Measurements from ENCODE around the gene NBPF9.
"Not testable (repeated sequence)": the region's sequence is repeated elsewhere in the genome, so short reads cannot be mapped to it uniquely, and the experiment has no call there.

Gene NBPF9

DNA sequence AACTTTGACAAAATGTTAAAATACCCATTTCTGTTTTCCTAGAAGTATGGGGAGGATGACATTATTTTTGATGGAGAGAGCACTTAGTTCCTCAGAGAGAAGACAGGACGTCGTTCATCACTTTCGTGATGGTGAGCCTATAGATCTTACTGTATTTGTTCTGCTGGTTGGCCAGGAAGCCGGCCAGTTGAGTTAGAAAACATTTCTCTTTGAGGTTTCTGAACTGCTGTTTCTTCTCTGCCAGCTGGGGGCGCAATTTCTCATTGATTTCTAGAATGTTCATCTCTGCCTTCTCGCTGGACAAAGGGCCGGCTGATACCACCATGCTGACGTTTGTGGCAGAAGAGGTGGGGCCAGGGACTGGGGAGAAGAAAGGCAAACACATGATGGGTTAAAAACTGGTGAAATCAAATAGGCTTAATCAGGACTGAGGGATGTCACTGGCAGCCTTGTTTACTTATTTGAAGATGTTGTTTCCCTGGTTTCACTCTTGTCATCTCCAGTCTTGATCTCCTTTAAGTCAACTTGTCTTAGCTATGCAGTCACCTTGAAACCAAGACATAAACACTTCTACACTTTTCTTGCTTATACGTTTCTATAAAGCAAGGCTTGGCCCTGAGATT is 27.7 kb downstream of the NBPF9 start:
- TF ChIP-seq, protein P1, sequence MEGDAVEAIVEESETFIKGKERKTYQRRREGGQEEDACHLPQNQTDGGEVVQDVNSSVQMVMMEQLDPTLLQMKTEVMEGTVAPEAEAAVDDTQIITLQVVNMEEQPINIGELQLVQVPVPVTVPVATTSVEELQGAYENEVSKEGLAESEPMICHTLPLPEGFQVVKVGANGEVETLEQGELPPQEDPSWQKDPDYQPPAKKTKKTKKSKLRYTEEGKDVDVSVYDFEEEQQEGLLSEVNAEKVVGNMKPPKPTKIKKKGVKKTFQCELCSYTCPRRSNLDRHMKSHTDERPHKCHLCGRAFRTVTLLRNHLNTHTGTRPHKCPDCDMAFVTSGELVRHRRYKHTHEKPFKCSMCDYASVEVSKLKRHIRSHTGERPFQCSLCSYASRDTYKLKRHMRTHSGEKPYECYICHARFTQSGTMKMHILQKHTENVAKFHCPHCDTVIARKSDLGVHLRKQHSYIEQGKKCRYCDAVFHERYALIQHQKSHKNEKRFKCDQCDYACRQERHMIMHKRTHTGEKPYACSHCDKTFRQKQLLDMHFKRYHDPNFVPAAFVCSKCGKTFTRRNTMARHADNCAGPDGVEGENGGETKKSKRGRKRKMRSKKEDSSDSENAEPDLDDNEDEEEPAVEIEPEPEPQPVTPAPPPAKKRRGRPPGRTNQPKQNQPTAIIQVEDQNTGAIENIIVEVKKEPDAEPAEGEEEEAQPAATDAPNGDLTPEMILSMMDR (IDR thresholded peaks at IDR 0.05): peak; percentile 62
- H3K27ac ChIP-seq: not testable (repeated sequence)

DNA sequence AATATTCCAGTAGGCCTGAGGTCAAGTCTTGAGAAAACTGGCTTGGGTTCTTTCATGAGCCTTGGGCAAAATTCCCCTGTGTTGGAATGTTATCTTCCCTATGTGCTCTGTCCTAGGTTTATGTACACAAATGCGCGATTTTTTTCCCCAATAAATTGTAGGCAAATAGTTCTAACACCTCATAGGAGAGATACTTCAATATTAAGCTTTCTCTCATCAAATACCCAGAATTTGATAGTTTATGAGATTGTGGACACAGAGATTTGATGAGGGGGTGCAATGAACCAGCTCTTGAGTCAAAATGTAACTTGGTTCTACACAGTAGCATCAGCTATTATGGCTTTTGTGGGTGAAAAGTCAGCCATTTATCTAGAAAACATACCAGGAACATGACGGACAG is 38.7 kb downstream of the NBPF9 start:
- not testable (repeated sequence) for H3K27ac ChIP-seq

DNA sequence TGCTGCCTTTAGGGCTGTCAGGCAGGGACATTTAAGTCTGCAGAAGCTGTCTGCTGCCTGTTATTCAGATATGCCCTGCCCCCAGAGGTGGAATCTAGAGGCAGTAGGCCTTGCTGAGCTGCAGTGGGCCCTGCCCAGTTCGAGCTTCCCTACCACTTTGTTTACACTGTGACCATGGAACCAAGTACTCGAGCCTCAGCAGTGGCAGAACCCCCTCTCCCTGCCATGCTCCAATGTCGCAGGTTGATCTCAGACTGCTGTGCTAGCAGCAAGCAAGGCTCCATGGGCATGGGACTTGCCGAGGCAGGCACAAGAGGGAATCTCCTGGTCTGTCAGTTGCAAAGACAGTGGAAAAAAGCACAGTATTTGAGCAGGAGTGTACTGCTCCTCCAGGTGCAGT is 60.3 kb downstream of the NBPF9 start:
- not testable (repeated sequence) for H3K27ac ChIP-seq

DNA sequence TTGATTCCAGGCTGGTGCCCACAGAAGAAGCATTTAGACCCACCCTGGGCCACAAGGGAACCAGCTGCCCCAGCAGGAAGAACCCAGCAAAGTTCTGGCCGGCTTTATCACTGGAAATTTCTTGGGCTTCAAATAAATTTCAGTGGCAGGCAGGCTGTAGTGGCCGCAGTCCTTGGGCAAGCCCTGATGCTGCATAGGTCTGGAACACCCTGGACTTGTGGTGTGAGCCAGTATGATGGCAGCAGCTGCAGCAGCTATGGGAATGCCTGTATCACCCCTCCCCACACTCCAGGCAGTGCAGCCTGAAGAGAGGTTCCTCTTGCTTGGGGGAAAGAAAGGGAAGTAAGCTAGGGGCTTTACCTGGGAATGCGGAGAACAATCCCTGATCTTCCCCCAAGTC is 69.4 kb downstream of the NBPF9 start:
- not testable (repeated sequence) for H3K27ac ChIP-seq

DNA sequence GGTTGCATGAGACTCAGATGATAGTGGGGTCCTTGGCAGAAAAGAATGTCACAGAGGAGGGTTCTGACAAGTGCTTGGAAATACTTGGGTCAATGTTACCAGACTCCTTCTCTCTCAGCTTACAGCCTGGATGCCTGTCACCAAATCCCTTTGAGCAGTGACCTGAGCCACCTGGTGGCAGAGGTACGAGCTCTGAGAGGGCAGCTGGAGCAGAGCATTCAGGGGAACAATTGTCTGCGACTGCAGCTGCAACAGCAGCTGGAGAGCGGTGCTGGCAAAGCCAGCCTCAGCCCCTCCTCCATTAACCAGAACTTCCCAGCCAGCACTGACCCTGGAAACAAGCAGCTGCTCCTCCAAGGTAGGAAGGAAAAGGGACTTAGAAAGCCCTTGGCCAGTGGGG is 79.0 kb downstream of the NBPF9 start:
- H3K27ac ChIP-seq: not testable (repeated sequence)

DNA sequence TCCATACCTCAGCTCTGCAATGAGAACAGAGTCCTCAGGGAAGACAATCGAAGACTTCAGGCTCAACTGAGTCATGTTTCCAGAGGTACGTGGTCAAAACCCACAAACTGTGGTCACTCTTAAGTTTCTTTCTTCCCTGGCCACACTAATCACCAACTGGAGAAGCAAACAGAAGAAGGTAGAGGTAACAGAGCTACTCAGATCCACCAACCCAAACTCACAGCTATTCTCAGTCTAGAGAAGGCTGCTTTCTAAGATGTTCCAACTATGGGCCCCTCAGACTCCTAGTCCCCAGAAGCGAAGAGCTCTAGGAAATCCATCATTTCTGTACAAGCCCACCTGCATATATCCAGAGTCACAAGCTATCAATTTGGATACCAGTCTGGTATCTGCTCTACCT is 84.8 kb downstream of the NBPF9 start:
- not testable (repeated sequence) for H3K27ac ChIP-seq

DNA sequence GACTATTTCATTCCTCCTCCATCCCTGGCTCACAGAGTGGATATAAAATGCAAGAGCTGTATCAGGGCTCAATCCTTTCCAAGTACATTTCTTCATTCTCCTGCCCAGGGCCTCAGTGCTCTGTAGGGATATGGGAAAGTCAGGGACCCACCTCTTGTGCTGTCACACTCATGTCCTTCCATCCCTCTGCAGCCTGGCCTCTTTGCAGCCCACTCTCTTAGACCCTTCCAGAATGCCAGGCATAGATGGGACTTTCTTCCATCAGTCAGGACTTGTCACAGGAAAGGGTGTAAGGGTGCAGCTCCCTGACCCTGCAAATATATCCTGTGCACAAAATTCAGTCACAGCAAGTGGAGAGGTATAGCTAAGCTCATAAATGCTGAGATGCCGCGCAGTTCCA is 86.7 kb downstream of the NBPF9 start:
- H3K27ac ChIP-seq: not testable (repeated sequence)

DNA sequence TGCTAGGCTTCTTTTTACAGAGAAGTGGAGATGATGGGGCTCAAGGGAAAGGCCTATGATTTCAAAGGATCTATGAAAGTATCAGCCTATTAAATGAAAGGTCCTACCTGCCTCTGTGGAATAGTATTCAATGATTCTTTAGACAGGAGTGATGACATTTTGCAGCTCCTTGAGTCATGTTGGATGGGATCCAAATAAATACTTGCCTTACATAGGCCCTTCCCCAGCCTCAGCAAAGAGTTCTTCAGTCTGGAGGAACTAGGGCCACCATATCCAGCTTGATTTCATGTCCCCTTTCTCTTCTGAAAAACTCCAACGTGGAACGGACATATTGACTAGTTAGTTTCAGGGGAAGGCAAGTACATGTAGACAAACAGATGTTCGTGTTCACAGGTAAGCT is 87.8 kb downstream of the NBPF9 start:
- not testable (repeated sequence) for H3K27ac ChIP-seq

DNA sequence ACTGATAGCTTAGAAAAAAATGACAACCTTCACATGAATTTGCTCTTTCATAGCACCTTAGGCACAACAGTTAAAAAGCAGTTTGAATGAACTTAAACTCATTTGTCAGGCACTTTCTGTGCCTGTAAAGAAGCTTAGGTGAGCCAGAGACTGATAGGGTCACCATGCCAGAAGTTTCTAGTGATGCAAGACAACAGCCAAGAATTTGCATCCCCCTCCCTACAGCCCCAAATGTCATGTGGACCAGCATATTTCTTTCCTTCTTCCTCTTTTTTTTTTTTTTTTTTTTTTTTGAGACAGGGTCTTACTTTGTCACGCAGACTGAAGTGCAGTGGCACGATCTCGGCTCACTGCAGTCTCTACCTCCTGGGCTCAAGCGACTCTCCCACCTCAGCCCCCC is 89.8 kb downstream of the NBPF9 start:
- not testable (repeated sequence) for H3K27ac ChIP-seq

DNA sequence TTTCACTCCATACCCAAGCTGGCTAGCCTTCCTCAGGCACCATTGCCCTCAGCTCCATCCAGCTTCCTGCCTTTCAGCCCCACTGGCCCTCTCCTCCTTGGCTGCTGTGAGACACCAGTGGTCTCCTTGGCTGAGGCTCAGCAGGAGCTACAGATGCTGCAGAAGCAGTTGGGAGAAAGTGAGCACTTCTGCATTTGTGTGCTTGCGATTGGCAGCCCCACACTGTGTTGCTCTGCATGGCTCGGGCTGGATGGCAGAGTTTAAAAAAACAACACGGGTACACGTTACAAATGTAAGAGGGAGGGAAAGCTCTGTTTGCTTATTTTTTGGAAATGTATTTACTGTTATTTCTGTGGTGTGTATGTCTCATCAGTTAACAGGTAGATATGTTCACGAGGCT is 90.8 kb downstream of the NBPF9 start:
- H3K27ac ChIP-seq: not testable (repeated sequence)

DNA sequence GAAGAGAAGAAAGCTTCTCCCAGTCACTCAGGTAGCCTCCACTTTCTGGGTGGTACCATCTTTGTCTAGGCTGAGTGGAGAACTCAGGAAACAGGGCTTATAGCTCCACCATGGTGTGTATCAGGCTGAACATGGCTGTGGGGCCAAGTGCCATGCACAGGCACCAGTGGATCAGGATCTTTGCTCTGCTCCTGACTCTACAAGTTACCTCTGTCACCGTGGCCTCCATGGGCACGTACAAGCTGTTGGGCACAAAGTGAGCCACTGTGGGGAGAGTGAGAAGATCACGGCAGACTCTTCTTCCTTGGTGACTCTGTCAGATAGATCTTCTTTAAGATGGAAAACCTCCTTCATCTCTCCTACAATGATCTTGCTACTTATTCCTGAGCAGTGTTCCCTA is 93.6 kb downstream of the NBPF9 start:
- not testable (repeated sequence) for H3K27ac ChIP-seq

DNA sequence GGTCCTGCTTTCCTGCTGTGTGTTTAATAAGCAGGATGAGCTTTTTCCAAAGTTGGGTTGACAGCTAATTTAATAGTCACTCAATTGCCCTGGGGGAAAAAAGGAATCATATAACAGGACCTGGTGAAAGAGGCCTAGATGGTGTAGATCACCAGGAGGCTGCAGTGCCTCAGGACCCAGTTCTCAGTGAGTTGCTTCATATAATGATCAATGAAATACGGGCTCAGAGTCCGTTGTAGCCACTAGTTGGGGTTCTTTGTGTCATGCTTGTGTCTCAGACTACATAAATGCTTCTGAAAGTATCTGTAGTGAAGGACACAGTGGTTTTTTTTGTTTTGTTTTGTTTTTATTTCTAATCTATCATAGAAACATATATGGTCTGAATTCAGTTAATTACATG is 94.6 kb downstream of the NBPF9 start:
- not testable (repeated sequence) for H3K27ac ChIP-seq

DNA sequence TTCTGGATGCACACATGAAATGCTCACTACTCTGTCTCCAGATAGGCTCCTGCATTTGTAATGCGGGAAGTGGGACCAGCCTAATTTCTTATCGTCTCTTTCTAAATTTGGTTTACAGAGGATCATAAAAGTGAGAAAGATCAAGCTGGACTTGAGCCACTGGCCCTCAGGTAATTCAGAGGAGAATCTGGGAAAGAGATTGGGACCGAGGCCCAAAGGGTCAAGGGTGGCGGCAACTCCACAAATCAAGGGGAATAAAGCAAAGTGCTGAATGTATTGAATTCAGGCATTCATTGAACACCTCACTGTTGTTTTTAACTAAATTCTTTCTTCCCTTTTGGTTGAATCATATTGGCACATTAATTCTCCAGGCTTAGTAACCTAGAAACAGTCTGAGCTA is 95.0 kb downstream of the NBPF9 start:
- H3K27ac ChIP-seq: not testable (repeated sequence)
